Tibial nerve (tissue), 3 donors: ENCODE results near the gene BCL2A1.

ENCODE experiments used
- CTCF ChIP-seq, 5 experiments: fragments of 200-600 bp in 3 of 5; fragments of 450-650 bp in 2 of 5; sonication (generic) in 3 of 5; IDR thresholded peaks; one replicate each; pipeline ENCODE4 v1.5.1; 2016 to 2019; ENCODE audit warnings: antibody characterized with exemption in 5 of 5, mild to moderate bottlenecking in 3 of 5, moderate library complexity in 2 of 5
- POLR2A ChIP-seq, 2 donors: fragments of 450-650 bp; IDR thresholded peaks; one replicate each; pipeline ENCODE4 v1.6.1; 2017; ENCODE audit warnings: antibody characterized with exemption in 2 of 2, mild to moderate bottlenecking in 2 of 2, moderate library complexity in 2 of 2

- TF ChIP-seq CTCF (IDR thresholded peaks at IDR 0.05), result no peak
- no peak for TF ChIP-seq POLR2A (IDR thresholded peaks at IDR 0.05)
Measured at GRCh38 chr15:79922512-79923078, 48.4 kb downstream of the BCL2A1 start.
